Caco-2 (cell line): ENCODE data around the gene EMILIN3. TPM values are rescaled to one million over a fixed set of nuclear protein-coding genes. Genes with fewer than 3 reads are reported as not detected.
A peak's percentile ranks its signal among the peaks of the same experiment; 100 is the strongest.

ENCODE experiments used
- BruUV-seq: library from RNA; stranded (reverse); fragments of 400-500 nt; replicated peaks from 2 replicates; lab custom pipeline; 2021; lab: Mats Ljungman, UMichigan
- CTCF ChIA-PET: fragments of 300-600 bp; sonication (Branson Sonifier 250); formaldehyde crosslinking; loops from one replicate; lab custom pipeline; 2022; ENCODE audit warnings: antibody characterized with exemption; lab: Charles Lee
- POLR2A ChIA-PET: fragments of 300-600 bp; sonication (Branson Sonifier 250); formaldehyde crosslinking; loops from one replicate; lab custom pipeline; 2022; ENCODE audit warnings: antibody characterized with exemption; lab: Charles Lee
- DNase-seq, 2 experiments: peaks; one replicate each; pipeline versions ENCODE4 v3.0.0 to v3.0.0-alpha.2; 2020 to 2022
- H3K27me3 ChIP-seq: replicated peaks from 2 replicates; pipeline ENCODE4 v1.6.0; 2011; ENCODE audit warnings: low read length; ENCODE audit not compliant: control insufficient read depth, insufficient read depth
- H3K36me3 ChIP-seq: 2 replicates; pipeline ENCODE4 v1.5.1; 2011; ENCODE audit warnings: low read length; ENCODE audit not compliant: control insufficient read depth, insufficient read depth
- H3K4me1 ChIP-seq: fragments of 250-450 bp; sonication (Bioruptor Pico); 2 replicates; pipeline ENCODE4 v1.5.1; 2020; ENCODE audit warnings: mild to moderate bottlenecking
- H3K4me3 ChIP-seq: 2 replicates; pipeline ENCODE4 v1.5.1; 2011; ENCODE audit warnings: low read depth, mild to moderate bottlenecking, control low read depth, low read length
- H3K9me3 ChIP-seq: fragments of 250-450 bp; sonication (Bioruptor Pico); 2 replicates; pipeline ENCODE4 v1.5.1; 2020; ENCODE audit warnings: mild to moderate bottlenecking, moderate library complexity
- H3K27ac Mint-ChIP-seq: one replicate; pipeline ENCODE4 v1.8.0; 2022; ENCODE audit warnings: mixed read lengths; ENCODE audit not compliant: unreplicated experiment
- H3K27me3 Mint-ChIP-seq: one replicate; pipeline ENCODE4 v1.8.0; 2022; ENCODE audit warnings: mixed read lengths; ENCODE audit not compliant: insufficient read depth, unreplicated experiment
- H3K36me3 Mint-ChIP-seq: one replicate; pipeline ENCODE4 v1.8.0; 2022; ENCODE audit warnings: mild to moderate bottlenecking, mixed read lengths; ENCODE audit not compliant: insufficient read depth, unreplicated experiment
- H3K4me1 Mint-ChIP-seq: one replicate; pipeline ENCODE4 v1.8.0; 2022; ENCODE audit warnings: low read depth, mixed read lengths; ENCODE audit not compliant: unreplicated experiment
- H3K4me3 Mint-ChIP-seq: one replicate; pipeline ENCODE4 v1.8.0; 2022; ENCODE audit warnings: mild to moderate bottlenecking, moderate library complexity, mixed read lengths; ENCODE audit not compliant: unreplicated experiment
- H3K9me3 Mint-ChIP-seq: one replicate; pipeline ENCODE4 v1.8.0; 2022; ENCODE audit warnings: mixed read lengths; ENCODE audit not compliant: unreplicated experiment
- CTCF ChIP-seq, 2 experiments: fragments of 200-600 bp in 1 of 2; IDR thresholded peaks; 1 replicate in 1 of 2; 2 replicates in 1 of 2; pipeline versions ENCODE4 v1.5.1 to v1.8.0; 2011 to 2022; ENCODE audit warnings: antibody characterized with exemption in 1 of 2, control low read depth in 1 of 2, inconsistent platforms in 1 of 2, low read depth in 1 of 2, low read length in 1 of 2, mild to moderate bottlenecking in 1 of 2, moderate library complexity in 1 of 2; ENCODE audit not compliant: insufficient read depth in 1 of 2, severe bottlenecking in 1 of 2, unreplicated experiment in 1 of 2
- intact Hi-C: fragments of 100-400 bp; cut with micrococcal nuclease; formaldehyde crosslinking; loops from one replicate; pipeline ENCODE4 v1.10.0; 2022; ENCODE audit not compliant: unreplicated experiment
- total RNA-seq: library from RNA; stranded (reverse); gene quantifications from 2 replicates; pipeline ENCODE4 v1.2.3, GENCODE V29; 2022

EMILIN3 gene
- total RNA-seq, 1 experiment from 2014 or later = 0.50 TPM

- ChIA-PET CTCF (interaction anchor here (0.7 to 1.1 kb wide), 2 partner anchors 13 to 162 kb away, joined by 3 to 4 read pairs; no protein-coding TSS in a partner anchor), POLR2A (no interaction called here)
- peak in 1 of 2 experiments; percentile 36 for DNase-seq
- Histone ChIP-seq H3K27me3 (no peaks in the 10 kb centered on the region), H3K9me3 (no peaks in the 10 kb centered on the region), H3K4me1 (peaks cover under 1% of the 10 kb centered on the region), H3K4me3 (no peak overlapping the region), H3K36me3 (no peaks in the 10 kb centered on the region)
- Mint-ChIP-seq H3K27ac (peak overlapping the region; percentile 3), H3K9me3 (no peaks in the 10 kb centered on the region), H3K27me3 (no peaks in the 10 kb centered on the region), H3K4me1 (peaks cover 9% of the 10 kb centered on the region), H3K4me3 (no peak overlapping the region), H3K36me3 (no peaks in the 10 kb centered on the region)
- no peak for TF ChIP-seq CTCF (IDR thresholded peaks at IDR 0.05; ENCODE audit: insufficient read depth in 1 of 2, low read depth in 1 of 2, low read length in 1 of 2, severe bottlenecking in 1 of 2, unreplicated experiment in 1 of 2)
- BruUV-seq = no TSS peak
- intact Hi-C loops = no loop called here
Measured at GRCh38 chr20:41334443-41335421, 31.9 kb downstream of the EMILIN3 start.

- TF ChIP-seq CTCF (IDR thresholded peaks at IDR 0.05; ENCODE audit: insufficient read depth in 1 of 2, low read depth in 1 of 2, low read length in 1 of 2, severe bottlenecking in 1 of 2, unreplicated experiment in 1 of 2) = no peak
- Mint-ChIP-seq H3K36me3 (no peaks in the 10 kb centered on the region), H3K9me3 (no peaks in the 10 kb centered on the region), H3K27me3 (no peaks in the 10 kb centered on the region), H3K4me3 (no peak overlapping the region), H3K4me1 (peaks cover 10% of the 10 kb centered on the region), H3K27ac (no peak overlapping the region)
- peak in 1 of 2 experiments; percentile 26 for DNase-seq
- Histone ChIP-seq H3K36me3 (no peaks in the 10 kb centered on the region), H3K27me3 (no peaks in the 10 kb centered on the region), H3K9me3 (no peaks in the 10 kb centered on the region), H3K4me1 (peaks cover 8% of the 10 kb centered on the region), H3K4me3 (no peak overlapping the region)
- no TSS peak for BruUV-seq
- POLR2A ChIA-PET = no interaction called here
- CTCF ChIA-PET = interaction anchor here (0.7 kb wide), 1 partner anchor 12 kb away, joined by 3 read pairs; no protein-coding TSS in a partner anchor
- intact Hi-C loops = no loop called here
Measured at GRCh38 chr20:41334036-41334435, 32.6 kb downstream of the EMILIN3 start.

GRCh38 chr20:41331731-41332130 is 34.9 kb downstream of the EMILIN3 start:
- CTCF ChIA-PET = interaction anchor here (0.6 kb wide), 1 partner anchor 9 kb away, joined by 9 read pairs; the partner anchor contains the start of gene LPIN3

More at GRCh38 chr20:41331731-41332130, 34.9 kb downstream of the EMILIN3 start:
- no peaks in the 10 kb centered on the region for H3K27me3 Mint-ChIP-seq
- no peaks in the 10 kb centered on the region for H3K9me3 Mint-ChIP-seq
- H3K9me3 ChIP-seq = no peaks in the 10 kb centered on the region
- no peaks in the 10 kb centered on the region for H3K36me3 ChIP-seq
- H3K4me3 Mint-ChIP-seq = no peak overlapping the region
- peaks cover 8% of the 10 kb centered on the region for H3K4me1 ChIP-seq
- H3K4me3 ChIP-seq = no peak overlapping the region
- intact Hi-C loops = no loop called here
- H3K4me1 Mint-ChIP-seq = peaks cover 16% of the 10 kb centered on the region
- H3K36me3 Mint-ChIP-seq = no peaks in the 10 kb centered on the region
- peak in 1 of 2 experiments; percentile 26 for DNase-seq
- no peaks in the 10 kb centered on the region for H3K27me3 ChIP-seq
- H3K27ac Mint-ChIP-seq = no peak overlapping the region
- POLR2A ChIA-PET = no interaction called here
- no TSS peak for BruUV-seq
- no peak for TF ChIP-seq CTCF (IDR thresholded peaks at IDR 0.05; ENCODE audit: insufficient read depth in 1 of 2, low read depth in 1 of 2, low read length in 1 of 2, severe bottlenecking in 1 of 2, unreplicated experiment in 1 of 2)
